Endothelial cell (in vitro differentiated cells): ENCODE results near the gene GPR27. TPM values are rescaled to one million over a fixed set of nuclear protein-coding genes. Genes with fewer than 3 reads are reported as not detected.

Experiments
- DNase-seq: peaks from one replicate; pipeline ENCODE4 v3.0.0; 2021; ENCODE audit warnings: low spot score
- H3K27ac Mint-ChIP-seq: one replicate; pipeline ENCODE4 v1.8.0; 2021; ENCODE audit warnings: mixed read lengths, inconsistent platforms; ENCODE audit not compliant: unreplicated experiment
- H3K27me3 Mint-ChIP-seq: one replicate; pipeline ENCODE4 v1.8.0; 2021; ENCODE audit warnings: mild to moderate bottlenecking, moderate library complexity, mixed read lengths, inconsistent platforms; ENCODE audit not compliant: unreplicated experiment
- H3K36me3 Mint-ChIP-seq: one replicate; pipeline ENCODE4 v1.8.0; 2021; ENCODE audit warnings: mild to moderate bottlenecking, low read depth, mixed read lengths, inconsistent platforms; ENCODE audit not compliant: unreplicated experiment
- H3K4me1 Mint-ChIP-seq: one replicate; pipeline ENCODE4 v1.8.0; 2021; ENCODE audit warnings: mild to moderate bottlenecking, mixed read lengths, inconsistent platforms; ENCODE audit not compliant: unreplicated experiment
- H3K4me3 Mint-ChIP-seq: one replicate; pipeline ENCODE4 v1.8.0; 2021; ENCODE audit warnings: mild to moderate bottlenecking, mixed read lengths, inconsistent platforms; ENCODE audit not compliant: unreplicated experiment
- H3K9me3 Mint-ChIP-seq: one replicate; pipeline ENCODE4 v1.8.0; 2021; ENCODE audit warnings: mixed read lengths, inconsistent platforms; ENCODE audit not compliant: unreplicated experiment
- total RNA-seq: library from RNA; stranded (reverse); fragmentation: NEBNext Ultra II Directional; extraction: Animal tissue kit (Norgen Biotek cat#: 25700); gene quantifications from one replicate; pipeline ENCODE4 v1.2.1, GENCODE V29; 2021; ENCODE audit not compliant: unreplicated experiment
- TF ChIP-seq, protein P1 (sequence below): fragments of 200-600 bp; sonication (generic); IDR thresholded peaks from one replicate; pipeline ENCODE4 v1.5.0; 2021; ENCODE audit warnings: antibody characterized with exemption; ENCODE audit not compliant: unreplicated experiment

The GPR27 gene
- total RNA-seq, 1 donor from 2014 or later = 0.80 TPM

- DNase-seq = no peak
These were observed 22.9 kb downstream of the GPR27 start for GRCh38 chr3:71776538-71776937.

GRCh38 chr3:71778353-71778752 is 24.7 kb downstream of the GPR27 start:
- no peak overlapping the region for H3K4me3 Mint-ChIP-seq
- H3K27me3 Mint-ChIP-seq = peaks cover 4% of the 10 kb centered on the region
- no peaks in the 10 kb centered on the region for H3K36me3 Mint-ChIP-seq
- TF ChIP-seq, protein P1, sequence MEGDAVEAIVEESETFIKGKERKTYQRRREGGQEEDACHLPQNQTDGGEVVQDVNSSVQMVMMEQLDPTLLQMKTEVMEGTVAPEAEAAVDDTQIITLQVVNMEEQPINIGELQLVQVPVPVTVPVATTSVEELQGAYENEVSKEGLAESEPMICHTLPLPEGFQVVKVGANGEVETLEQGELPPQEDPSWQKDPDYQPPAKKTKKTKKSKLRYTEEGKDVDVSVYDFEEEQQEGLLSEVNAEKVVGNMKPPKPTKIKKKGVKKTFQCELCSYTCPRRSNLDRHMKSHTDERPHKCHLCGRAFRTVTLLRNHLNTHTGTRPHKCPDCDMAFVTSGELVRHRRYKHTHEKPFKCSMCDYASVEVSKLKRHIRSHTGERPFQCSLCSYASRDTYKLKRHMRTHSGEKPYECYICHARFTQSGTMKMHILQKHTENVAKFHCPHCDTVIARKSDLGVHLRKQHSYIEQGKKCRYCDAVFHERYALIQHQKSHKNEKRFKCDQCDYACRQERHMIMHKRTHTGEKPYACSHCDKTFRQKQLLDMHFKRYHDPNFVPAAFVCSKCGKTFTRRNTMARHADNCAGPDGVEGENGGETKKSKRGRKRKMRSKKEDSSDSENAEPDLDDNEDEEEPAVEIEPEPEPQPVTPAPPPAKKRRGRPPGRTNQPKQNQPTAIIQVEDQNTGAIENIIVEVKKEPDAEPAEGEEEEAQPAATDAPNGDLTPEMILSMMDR = no peak
- H3K27ac Mint-ChIP-seq = no peak overlapping the region
- DNase-seq = no peak
- peaks cover 5% of the 10 kb centered on the region for H3K4me1 Mint-ChIP-seq
- no peaks in the 10 kb centered on the region for H3K9me3 Mint-ChIP-seq

More at GRCh38 chr3:71776538-71776937, 22.9 kb downstream of the GPR27 start:
- Mint-ChIP-seq H3K27me3 (peaks cover 4% of the 10 kb centered on the region), H3K4me1 (peaks cover 5% of the 10 kb centered on the region), H3K9me3 (no peaks in the 10 kb centered on the region), H3K36me3 (no peaks in the 10 kb centered on the region), H3K4me3 (no peak overlapping the region), H3K27ac (no peak overlapping the region)
- TF ChIP-seq, protein P1 = no peak

GRCh38 chr3:71779674-71780377 is 26.2 kb downstream of the GPR27 start:
- H3K27ac Mint-ChIP-seq = no peak overlapping the region
- DNase-seq = no peak
- H3K27me3 Mint-ChIP-seq = peaks cover 7% of the 10 kb centered on the region
- H3K4me3 Mint-ChIP-seq = no peak overlapping the region
- H3K4me1 Mint-ChIP-seq = peaks cover 8% of the 10 kb centered on the region
- H3K9me3 Mint-ChIP-seq = no peaks in the 10 kb centered on the region
- TF ChIP-seq, protein P1 = no peak
- H3K36me3 Mint-ChIP-seq = peaks cover 3% of the 10 kb centered on the region

GRCh38 chr3:71780430-71780829 is 26.8 kb downstream of the GPR27 start:
- H3K4me3 Mint-ChIP-seq = no peak overlapping the region
- peaks cover 7% of the 10 kb centered on the region for H3K27me3 Mint-ChIP-seq
- no peak for DNase-seq
- no peak overlapping the region for H3K27ac Mint-ChIP-seq
- H3K4me1 Mint-ChIP-seq = peaks cover 8% of the 10 kb centered on the region
- H3K36me3 Mint-ChIP-seq = peaks cover 3% of the 10 kb centered on the region
- H3K9me3 Mint-ChIP-seq = no peaks in the 10 kb centered on the region
- TF ChIP-seq, protein P1 = no peak

DNA sequence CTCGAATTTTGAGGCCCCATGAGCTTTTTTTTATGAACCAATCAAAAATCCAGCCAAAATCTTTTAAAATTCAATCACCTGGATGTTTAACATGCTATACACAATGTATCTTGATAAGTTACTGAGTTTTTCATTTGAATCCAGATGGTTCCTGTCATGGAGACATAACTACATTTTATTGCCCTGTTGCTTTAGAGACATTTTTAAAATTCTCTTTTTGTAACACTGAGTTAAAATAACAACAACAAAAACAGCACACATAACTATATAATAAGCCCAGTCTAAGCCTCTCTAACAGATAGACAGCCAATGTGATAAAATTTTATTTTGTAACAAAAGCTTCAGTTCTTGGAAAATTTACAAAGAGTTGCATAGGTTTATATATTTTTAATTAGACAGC is 29.5 kb downstream of the GPR27 start:
- peaks cover 12% of the 10 kb centered on the region for H3K27me3 Mint-ChIP-seq
- H3K9me3 Mint-ChIP-seq = no peaks in the 10 kb centered on the region
- no peak for DNase-seq
- H3K4me3 Mint-ChIP-seq = no peak overlapping the region
- H3K4me1 Mint-ChIP-seq = peaks cover 16% of the 10 kb centered on the region
- H3K36me3 Mint-ChIP-seq = peaks cover 3% of the 10 kb centered on the region
- H3K27ac Mint-ChIP-seq = no peak overlapping the region
- TF ChIP-seq, protein P1 = no peak
